K562 (cell line): ENCODE data around the gene UGT2B11. TPM values are rescaled to one million over a fixed set of nuclear protein-coding genes. Genes with fewer than 3 reads are reported as not detected.

ENCODE experiments used
- ATAC-seq: fragments of 200-7000 bp; cut with Tn5 transposase; 3 replicates; pipeline ENCODE4 v1.9.1; 2020; ENCODE audit warnings: moderate library complexity
- BruUV-seq: library from RNA; stranded (reverse); fragments of 400-500 nt; replicated peaks from 2 replicates; lab custom pipeline; 2021; lab: Mats Ljungman, UMichigan
- CTCF ChIA-PET: fragments of 300-600 bp; formaldehyde crosslinking; extraction: SDS; loops from one replicate; lab custom pipeline; 2021; ENCODE audit warnings: low intra/inter-chr PET ratio; lab: Yijun Ruan, JAX
- POLR2A ChIA-PET: fragments of 300-600, 350-650 bp; sonication (Branson Sonifier 250); formaldehyde crosslinking; extraction: SDS; loops from one replicate; lab custom pipeline; 2021; ENCODE audit warnings: antibody characterized with exemption, inconsistent platforms; lab: Yijun Ruan, JAX
- DNase-seq, 4 experiments: peaks; one replicate each; pipeline versions ENCODE4 v3.0.0 to v3.0.0-alpha.2; 2011 to 2018; ENCODE audit warnings: low spot score in 3 of 4, mixed read lengths in 3 of 4; ENCODE audit errors: extremely low read depth in 1 of 4
- FAIRE-seq: peaks from 2 replicates; lab custom pipeline; 2011; peaks lifted over from hg19 to GRCh38; lab: Jason Lieb, UNC
- H2AFZ ChIP-seq: 2 replicates; pipeline ENCODE4 v1.6.0; 2011; ENCODE audit warnings: low read depth, low read length, control low read depth, inconsistent platforms
- H3K27ac ChIP-seq: fragments of 200-600 bp; 3 replicates; pipeline ENCODE4 v1.8.0; 2011; ENCODE audit warnings: low read depth, mild to moderate bottlenecking, control low read depth, inconsistent platforms, low read length, moderate library complexity, mixed read lengths; ENCODE audit errors: extremely low read depth
- H3K27me3 ChIP-seq, 2 experiments: fragments of 300-600 bp in 1 of 2; 2 replicates in 1 of 2; 3 replicates in 1 of 2; pipeline versions ENCODE4 v1.6.0 to v1.8.0; 2011; ENCODE audit warnings: inconsistent platforms in 2 of 2, low read length in 2 of 2, mild to moderate bottlenecking in 1 of 2, mixed read lengths in 1 of 2, moderate library complexity in 1 of 2; ENCODE audit not compliant: control insufficient read depth in 2 of 2, insufficient read depth in 2 of 2
- H3K36me3 ChIP-seq: fragments of 300-600 bp; 3 replicates; pipeline ENCODE4 v1.8.0; 2011; ENCODE audit warnings: mild to moderate bottlenecking, low read length, inconsistent platforms; ENCODE audit not compliant: control insufficient read depth, insufficient read depth
- H3K4me1 ChIP-seq, 2 experiments: fragments of 200-600 bp in 1 of 2; replicated peaks in 1 of 2; 2 replicates in 1 of 2; 3 replicates in 1 of 2; pipeline versions ENCODE4 v1.5.1 to v1.8.0; 2011; ENCODE audit warnings: inconsistent platforms in 2 of 2, low read length in 2 of 2, mild to moderate bottlenecking in 1 of 2, mixed read lengths in 1 of 2, moderate library complexity in 1 of 2; ENCODE audit not compliant: control insufficient read depth in 2 of 2, insufficient read depth in 2 of 2
- H3K4me2 ChIP-seq: 2 replicates; pipeline ENCODE4 v1.6.1; 2011; ENCODE audit warnings: low read length, control low read depth, inconsistent platforms, mixed read lengths; ENCODE audit not compliant: insufficient read depth
- H3K4me3 ChIP-seq: fragments of 200-600 bp; sonication (generic), shearing (Covaris generic); 2 replicates; pipeline ENCODE4 v1.5.1; 2016; ENCODE audit warnings: control low read depth, inconsistent platforms
- H3K79me2 ChIP-seq: fragments of 200-600 bp; 3 replicates; pipeline ENCODE4 v1.8.0; 2011; ENCODE audit warnings: low read length, inconsistent platforms; ENCODE audit not compliant: control insufficient read depth, insufficient read depth
- H3K9ac ChIP-seq, 2 experiments: 2 replicates each; pipeline versions ENCODE4 v1.6.0 to v1.6.1; 2011; ENCODE audit warnings: low read depth in 2 of 2, low read length in 2 of 2, control low read depth in 1 of 2, inconsistent platforms in 1 of 2, mild to moderate bottlenecking in 1 of 2, mixed read lengths in 1 of 2; ENCODE audit not compliant: insufficient read depth in 1 of 2
- H3K9me1 ChIP-seq: one replicate; pipeline ENCODE4 v1.6.0; 2011; ENCODE audit warnings: inconsistent platforms, mild to moderate bottlenecking, low read length, moderate library complexity; ENCODE audit not compliant: control insufficient read depth, insufficient read depth
- H3K9me3 ChIP-seq: replicated peaks from 2 replicates; pipeline ENCODE4 v1.5.1; 2011; ENCODE audit warnings: low read depth, low read length, inconsistent platforms; ENCODE audit not compliant: control insufficient read depth, insufficient read depth
- H4K20me1 ChIP-seq: replicated peaks from 2 replicates; pipeline ENCODE4 v1.6.1; 2011; ENCODE audit warnings: low read length, inconsistent platforms, mixed read lengths; ENCODE audit not compliant: control insufficient read depth, insufficient read depth
- CCNT2 ChIP-seq: IDR thresholded peaks from 2 replicates; pipeline ENCODE4 v1.6.1; 2011; ENCODE audit warnings: borderline replicate concordance, low read depth, mild to moderate bottlenecking, moderate library complexity, mixed read lengths, low read length; ENCODE audit not compliant: insufficient read length; ENCODE audit errors: extremely low read depth
- DIDO1 ChIP-seq: fragments of 450-650 bp; IDR thresholded peaks from 2 replicates; pipeline ENCODE4 v1.6.1; 2016; ENCODE audit warnings: low read depth, missing biosample characterization, missing genetic modification characterization
- ELF2 ChIP-seq: fragments of 250-450 bp; sonication (Bioruptor Pico); IDR thresholded peaks from 2 replicates; pipeline ENCODE4 v1.5.0; 2021; ENCODE audit warnings: mild to moderate bottlenecking
- EP400 ChIP-seq: fragments of 450-650 bp; IDR thresholded peaks from 2 replicates; pipeline ENCODE4 v1.6.1; 2017; ENCODE audit warnings: antibody characterized with exemption, mild to moderate bottlenecking, moderate library complexity
- FOXP1 ChIP-seq: sonication (generic); formaldehyde crosslinking; IDR thresholded peaks from 2 replicates; pipeline ENCODE4 v1.8.0; 2022; ENCODE audit warnings: mild to moderate bottlenecking, missing genetic modification reagents
- HMG20A ChIP-seq: fragments of 450-650 bp; formaldehyde crosslinking; conservative IDR thresholded peaks from 2 replicates; pipeline ENCODE4 v1.4.0; 2020; ENCODE audit warnings: mild to moderate bottlenecking, mixed read lengths
- HOXB6 ChIP-seq: fragments of 250-450 bp; sonication (Bioruptor Pico); IDR thresholded peaks from 2 replicates; pipeline ENCODE4 v1.5.1; 2022; ENCODE audit warnings: mild to moderate bottlenecking, borderline replicate concordance
- MTA3 ChIP-seq: fragments of 450-650 bp; formaldehyde crosslinking; IDR thresholded peaks from 2 replicates; pipeline ENCODE4 v1.6.1; 2017; ENCODE audit warnings: mild to moderate bottlenecking, borderline replicate concordance
- NFRKB ChIP-seq: fragments of 450-650 bp; IDR thresholded peaks from 2 replicates; pipeline ENCODE4 v1.6.1; 2016; ENCODE audit warnings: low read depth
- NR2C2 ChIP-seq, 2 experiments: fragments of 200-800 bp in 1 of 2; sonication (Bioruptor generic) in 1 of 2; sonication (generic) in 1 of 2; formaldehyde crosslinking in 1 of 2; IDR thresholded peaks; 2 replicates each; pipeline versions ENCODE4 v1.6.1 to v1.8.0; 2016 to 2022; ENCODE audit warnings: mild to moderate bottlenecking in 1 of 2, missing compliant biosample characterization in 1 of 2, missing genetic modification characterization in 1 of 2, missing genetic modification reagents in 1 of 2
- STAT5B ChIP-seq: fragments of 250-450 bp; sonication (Bioruptor Pico); IDR thresholded peaks from 2 replicates; pipeline ENCODE4 v1.8.0; 2021; ENCODE audit warnings: mild to moderate bottlenecking, inconsistent platforms
- THRAP3 ChIP-seq: fragments of 450-650 bp; IDR thresholded peaks from 2 replicates; pipeline ENCODE4 v1.6.1; 2016; ENCODE audit warnings: mild to moderate bottlenecking, inconsistent platforms, borderline replicate concordance
- WHSC1 ChIP-seq: IDR thresholded peaks from one replicate; pipeline ENCODE4 v1.6.1; 2012; ENCODE audit warnings: low read length, control low read depth, inconsistent platforms
- ZFX ChIP-seq: sonication (generic); formaldehyde crosslinking; IDR thresholded peaks from 2 replicates; pipeline ENCODE4 v1.8.0; 2022; ENCODE audit warnings: mild to moderate bottlenecking, missing genetic modification reagents, moderate library complexity
- ZNF347 ChIP-seq: fragments of 450-650 bp; formaldehyde crosslinking; IDR thresholded peaks from 2 replicates; pipeline ENCODE4 v1.4.0; 2020; ENCODE audit warnings: low read depth, mild to moderate bottlenecking, moderate library complexity
- WGBS: fragments of 100-300 bp; shearing (Covaris generic); methylation state at CpG from one replicate; pipeline ENCODE4 v1.1.6; 2016; ENCODE audit warnings: low coverage, mixed read lengths; ENCODE audit not compliant: insufficient coverage; ENCODE audit errors: missing lambda C conversion rate; 5-methylcytosine and 5-hydroxymethylcytosine counted together
- in situ Hi-C: fragments of 300-500 bp; cut with MboI; formaldehyde crosslinking; loops from 4 replicates; pipeline ENCODE4 v1.15.0; 2018; ENCODE audit warnings: inconsistent platforms, mixed read lengths
- intact Hi-C: fragments of 100-400 bp; cut with micrococcal nuclease; formaldehyde crosslinking; loops from 2 replicates; pipeline ENCODE4 v1.14.2; 2022
- polyA plus RNA-seq, 8 experiments: library from polyadenylated mRNA; depleted of rRNA in 4 of 8; stranded (reverse) in 5 of 8; unstranded in 3 of 8; fragments of >200 nt; fragmentation: Nextera tagmentation in 2 of 8; fragmentation: Illumina TruSeq in 1 of 8; extraction: Ambion mirVana in 2 of 8; extraction: Trizol in 1 of 8; gene quantifications; 2 replicates each; pipeline versions ENCODE4 v1.2.1 to v1.2.3, GENCODE V29; 2011 to 2014; ENCODE audit warnings: inconsistent platforms in 1 of 8, missing spikeins in 1 of 8
- total RNA-seq, 7 experiments: library from RNA; depleted of rRNA in 6 of 7; stranded (reverse); fragments of >200 nt in 6 of 7; fragmentation: Illumina TruSeq in 2 of 7; extraction: Trizol in 2 of 7; gene quantifications; 2 replicates each; pipeline versions ENCODE4 v1.2.1 to v1.2.3, GENCODE V29; 2011 to 2021; ENCODE audit warnings: low replicate concordance in 1 of 7
- TF ChIP-seq, protein P1 (sequence below): fragments of 200-400 bp; formaldehyde crosslinking; IDR thresholded peaks from 2 replicates; pipeline ENCODE4 v1.6.1; 2017; ENCODE audit warnings: mild to moderate bottlenecking, low read depth, low read length, moderate library complexity
- TF ChIP-seq, protein P2 (sequence below): fragments of 450-650 bp; IDR thresholded peaks from 2 replicates; pipeline ENCODE4 v1.6.1; 2016; ENCODE audit warnings: low read depth, mild to moderate bottlenecking, moderate library complexity
- TF ChIP-seq, protein P3 (sequence below): fragments of 250-450 bp; sonication (Bioruptor Pico); IDR thresholded peaks from 2 replicates; pipeline ENCODE4 v1.4.0; 2020

The UGT2B11 gene
- total and polyA plus RNA-seq, 9 of the 15 experiments (the other 6 are each of a cell fraction or from before 2014, with no cell fraction given) = 0.06 TPM; not detected in 8

DNA sequence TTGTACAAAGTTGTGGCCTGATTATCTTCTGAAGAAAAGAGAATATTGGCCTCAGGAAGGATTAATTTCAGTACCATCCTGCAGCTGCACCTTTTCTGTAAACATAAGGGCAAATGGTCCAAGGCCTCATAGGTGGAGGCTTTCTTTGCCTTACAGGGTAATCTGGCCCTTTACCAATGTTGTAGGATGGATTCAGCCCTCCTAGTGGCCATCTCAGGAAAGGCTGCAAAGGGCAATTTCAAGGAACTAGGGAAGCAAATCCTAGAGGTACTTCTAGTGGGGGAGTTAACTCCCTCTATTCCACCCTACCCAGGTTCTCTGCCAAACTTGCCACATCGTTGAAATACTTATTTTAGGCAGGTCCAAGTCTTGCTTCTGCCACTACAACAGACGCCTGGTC, 57.6 kb downstream of the UGT2B11 start:
- intact Hi-C loops (no loop called here), in situ Hi-C loops (no loop called here)
- H3K9me1 ChIP-seq = no peaks in the 10 kb centered on the region
- no peak overlapping the region for H2AFZ ChIP-seq
- H3K4me3 ChIP-seq = no peak overlapping the region
- H4K20me1 ChIP-seq = no peaks in the 10 kb centered on the region
- no peaks in the 10 kb centered on the region for H3K4me1 ChIP-seq
- CTCF ChIA-PET = no interaction called here
- H3K36me3 ChIP-seq = no peaks in the 10 kb centered on the region
- no peaks in the 10 kb centered on the region for H3K79me2 ChIP-seq
- POLR2A ChIA-PET = no interaction called here
- H3K27me3 ChIP-seq = no peaks in the 10 kb centered on the region
- ATAC-seq (no peak), FAIRE-seq (no peak), DNase-seq (peak in 1 of 4 experiments; percentile 9)
- H3K9me3 ChIP-seq = 0 out of 2 replicates have a peak, but pooled peaks cover 2% of the 10 kb centered on the region
- no TSS peak for BruUV-seq
- H3K4me2 ChIP-seq = no peak overlapping the region
- no peak overlapping the region for H3K27ac ChIP-seq
- 0% methylated on average over 2 of the region's 2 CpGs for WGBS
- H3K9ac ChIP-seq = no peak overlapping the region
- TF ChIP-seq, protein P1, sequence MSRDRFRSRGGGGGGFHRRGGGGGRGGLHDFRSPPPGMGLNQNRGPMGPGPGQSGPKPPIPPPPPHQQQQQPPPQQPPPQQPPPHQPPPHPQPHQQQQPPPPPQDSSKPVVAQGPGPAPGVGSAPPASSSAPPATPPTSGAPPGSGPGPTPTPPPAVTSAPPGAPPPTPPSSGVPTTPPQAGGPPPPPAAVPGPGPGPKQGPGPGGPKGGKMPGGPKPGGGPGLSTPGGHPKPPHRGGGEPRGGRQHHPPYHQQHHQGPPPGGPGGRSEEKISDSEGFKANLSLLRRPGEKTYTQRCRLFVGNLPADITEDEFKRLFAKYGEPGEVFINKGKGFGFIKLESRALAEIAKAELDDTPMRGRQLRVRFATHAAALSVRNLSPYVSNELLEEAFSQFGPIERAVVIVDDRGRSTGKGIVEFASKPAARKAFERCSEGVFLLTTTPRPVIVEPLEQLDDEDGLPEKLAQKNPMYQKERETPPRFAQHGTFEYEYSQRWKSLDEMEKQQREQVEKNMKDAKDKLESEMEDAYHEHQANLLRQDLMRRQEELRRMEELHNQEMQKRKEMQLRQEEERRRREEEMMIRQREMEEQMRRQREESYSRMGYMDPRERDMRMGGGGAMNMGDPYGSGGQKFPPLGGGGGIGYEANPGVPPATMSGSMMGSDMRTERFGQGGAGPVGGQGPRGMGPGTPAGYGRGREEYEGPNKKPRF = no peak
- TF ChIP-seq ZFX (CRISPR knock-in tag) = no peak
- no peak for TF ChIP-seq FOXP1
- TF ChIP-seq THRAP3 = no peak
- TF ChIP-seq WHSC1 = no peak
- no peak for TF ChIP-seq STAT5B (CRISPR knock-in tag)
- TF ChIP-seq NR2C2 (CRISPR knock-in tag; IDR thresholded peaks at IDR 0.05) = no peak
- no peak for TF ChIP-seq NR2C2 (tag; IDR thresholded peaks at IDR 0.05)
- TF ChIP-seq CCNT2 = no peak
- no peak for TF ChIP-seq MTA3
- TF ChIP-seq EP400 = no peak
- no peak for TF ChIP-seq ELF2 (CRISPR knock-in tag)
- no peak for TF ChIP-seq DIDO1 (tag)
- TF ChIP-seq HMG20A (CRISPR knock-in tag) = no peak
- no peak for TF ChIP-seq NFRKB
- no peak for TF ChIP-seq HOXB6 (CRISPR knock-in tag)
- no peak for TF ChIP-seq ZNF347
- TF ChIP-seq, protein P2, sequence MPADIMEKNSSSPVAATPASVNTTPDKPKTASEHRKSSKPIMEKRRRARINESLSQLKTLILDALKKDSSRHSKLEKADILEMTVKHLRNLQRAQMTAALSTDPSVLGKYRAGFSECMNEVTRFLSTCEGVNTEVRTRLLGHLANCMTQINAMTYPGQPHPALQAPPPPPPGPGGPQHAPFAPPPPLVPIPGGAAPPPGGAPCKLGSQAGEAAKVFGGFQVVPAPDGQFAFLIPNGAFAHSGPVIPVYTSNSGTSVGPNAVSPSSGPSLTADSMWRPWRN = no peak
- TF ChIP-seq, protein P3, sequence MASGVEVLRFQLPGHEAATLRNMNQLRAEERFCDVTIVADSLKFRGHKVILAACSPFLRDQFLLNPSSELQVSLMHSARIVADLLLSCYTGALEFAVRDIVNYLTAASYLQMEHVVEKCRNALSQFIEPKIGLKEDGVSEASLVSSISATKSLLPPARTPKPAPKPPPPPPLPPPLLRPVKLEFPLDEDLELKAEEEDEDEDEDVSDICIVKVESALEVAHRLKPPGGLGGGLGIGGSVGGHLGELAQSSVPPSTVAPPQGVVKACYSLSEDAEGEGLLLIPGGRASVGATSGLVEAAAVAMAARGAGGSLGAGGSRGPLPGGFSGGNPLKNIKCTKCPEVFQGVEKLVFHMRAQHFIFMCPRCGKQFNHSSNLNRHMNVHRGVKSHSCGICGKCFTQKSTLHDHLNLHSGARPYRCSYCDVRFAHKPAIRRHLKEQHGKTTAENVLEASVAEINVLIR = no peak
